Panc1 (cell line): ENCODE measurements around the gene FAM163B. TPM values are rescaled to one million over a fixed set of nuclear protein-coding genes. Genes with fewer than 3 reads are reported as not detected.

Source experiments
- ATAC-seq: fragments of 200-7000 bp; cut with Tn5 transposase; 2 replicates; pipeline ENCODE4 v1.9.1; 2020; ENCODE audit warnings: mild to moderate bottlenecking, moderate library complexity
- BruUV-seq: library from RNA; stranded (reverse); fragments of 400-500 nt; replicated peaks from 2 replicates; lab custom pipeline; 2021; lab: Mats Ljungman, UMichigan
- CTCF ChIA-PET: fragments of 300-600 bp; sonication (Branson Sonifier 250); formaldehyde crosslinking; loops from one replicate; lab custom pipeline; 2022; ENCODE audit warnings: antibody characterized with exemption; lab: Charles Lee
- POLR2A ChIA-PET: fragments of 300-600 bp; sonication (Branson Sonifier 250); formaldehyde crosslinking; loops from one replicate; lab custom pipeline; 2022; ENCODE audit warnings: antibody characterized with exemption; lab: Charles Lee
- DNase-seq: peaks from one replicate; pipeline ENCODE4 v3.0.0-alpha.2; 2010; ENCODE audit warnings: low read depth, low spot score
- H3K27ac ChIP-seq: 2 replicates; pipeline ENCODE4 v1.5.1; 2011; ENCODE audit warnings: mild to moderate bottlenecking, low read length, inconsistent platforms
- H3K27me3 ChIP-seq: fragments of 200-500 bp; sonication (Bioruptor generic); 2 replicates; pipeline ENCODE4 v1.6.0; 2014; ENCODE audit warnings: low read length, inconsistent platforms; ENCODE audit not compliant: control insufficient read depth, insufficient read depth
- H3K36me3 ChIP-seq: fragments of 200-500 bp; sonication (Bioruptor generic); 2 replicates; pipeline ENCODE4 v1.5.1; 2014; ENCODE audit warnings: inconsistent platforms, mild to moderate bottlenecking, low read length, moderate library complexity; ENCODE audit not compliant: control insufficient read depth, insufficient read depth
- H3K4me1 ChIP-seq: 2 replicates; pipeline ENCODE4 v1.5.1; 2011; ENCODE audit warnings: inconsistent platforms, mild to moderate bottlenecking, low read length, moderate library complexity; ENCODE audit not compliant: control insufficient read depth, insufficient read depth
- H3K4me3 ChIP-seq, 2 experiments: 2 replicates each; pipeline ENCODE4 v1.5.1; 2011 to 2012; ENCODE audit warnings: low read depth in 2 of 2, low read length in 2 of 2, mild to moderate bottlenecking in 2 of 2, inconsistent platforms in 1 of 2, moderate library complexity in 1 of 2
- H3K9me3 ChIP-seq: fragments of 200-500 bp; sonication (Bioruptor generic); 2 replicates; pipeline ENCODE4 v1.5.1; 2014; ENCODE audit warnings: low read depth, mild to moderate bottlenecking, inconsistent platforms, low read length, moderate library complexity; ENCODE audit not compliant: control insufficient read depth, insufficient read depth
- CTCF ChIP-seq: fragments of 450-650 bp; IDR thresholded peaks from 2 replicates; pipeline ENCODE4 v1.5.1; 2017; ENCODE audit warnings: mild to moderate bottlenecking
- POLR2AphosphoS5 ChIP-seq: IDR thresholded peaks from 2 replicates; pipeline ENCODE4 v1.6.1; 2012; ENCODE audit warnings: mild to moderate bottlenecking, low read depth, low read length, moderate library complexity
- SIN3A ChIP-seq: IDR thresholded peaks from 2 replicates; pipeline ENCODE4 v1.6.1; 2012; ENCODE audit warnings: low read depth, mild to moderate bottlenecking, low read length, moderate library complexity, borderline replicate concordance; ENCODE audit not compliant: insufficient read depth
- TCF7L2 ChIP-seq: IDR thresholded peaks from 2 replicates; pipeline ENCODE4 v1.6.1; 2011; ENCODE audit warnings: mild to moderate bottlenecking, low read depth, low read length, inconsistent platforms
- in situ Hi-C: cut with HindIII; loops from 2 replicates; pipeline ENCODE4 v1.10.0; 2016; ENCODE audit warnings: low sequenced_read_pairs, low pct_unique_long_range_greater_than_20kb
- intact Hi-C: fragments of 100-400 bp; cut with micrococcal nuclease; formaldehyde crosslinking; loops from one replicate; pipeline ENCODE4 v1.10.0; 2022; ENCODE audit not compliant: unreplicated experiment
- total RNA-seq: library from RNA; stranded (reverse); gene quantifications from one replicate; pipeline ENCODE4 v1.2.1, GENCODE V29; 2021; ENCODE audit not compliant: unreplicated experiment
- TF ChIP-seq, protein P1 (sequence below), 2 experiments: IDR thresholded peaks; 2 replicates each; pipeline ENCODE4 v1.6.1; 2011 to 2012; ENCODE audit warnings: low read depth in 2 of 2, control low read depth in 1 of 2, low read length in 1 of 2, mild to moderate bottlenecking in 1 of 2, moderate library complexity in 1 of 2; ENCODE audit not compliant: insufficient read depth in 1 of 2

The FAM163B gene
- total RNA-seq, 1 experiment from 2014 or later: not detected

DNA sequence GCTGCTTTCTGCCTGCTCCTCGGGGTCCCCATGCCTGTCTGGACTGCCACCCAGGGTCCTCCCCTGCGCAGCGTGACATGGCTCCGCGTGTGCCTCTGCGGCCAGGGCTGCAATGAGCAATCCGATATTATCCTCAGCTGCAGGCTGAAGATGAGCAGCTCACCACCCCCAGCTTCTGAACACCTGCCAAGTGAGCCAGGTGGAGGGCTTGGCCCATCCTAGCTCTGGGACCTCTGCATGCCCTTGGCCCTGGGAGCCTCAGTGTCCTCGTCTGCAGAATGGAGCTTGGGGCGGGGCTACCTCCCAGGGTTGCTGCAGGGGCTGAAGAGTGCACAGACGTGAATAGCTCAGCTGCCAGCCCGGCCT, 80.3 kb downstream of the FAM163B start:
- no peak overlapping the region for H3K4me3 ChIP-seq
- no peak for DNase-seq
- ATAC-seq: no peak
- BruUV-seq: no TSS peak
- H3K27ac ChIP-seq: no peak overlapping the region
- intact Hi-C loops (no loop called here), in situ Hi-C loops (no loop called here)
- no peaks in the 10 kb centered on the region for H3K27me3 ChIP-seq
- H3K9me3 ChIP-seq: no peaks in the 10 kb centered on the region
- no peaks in the 10 kb centered on the region for H3K36me3 ChIP-seq
- POLR2A ChIA-PET: no interaction called here
- H3K4me1 ChIP-seq: no peaks in the 10 kb centered on the region; the same call in 1 of the 2 replicates
- TF ChIP-seq TCF7L2: no peak
- CTCF ChIA-PET: no interaction called here

DNA sequence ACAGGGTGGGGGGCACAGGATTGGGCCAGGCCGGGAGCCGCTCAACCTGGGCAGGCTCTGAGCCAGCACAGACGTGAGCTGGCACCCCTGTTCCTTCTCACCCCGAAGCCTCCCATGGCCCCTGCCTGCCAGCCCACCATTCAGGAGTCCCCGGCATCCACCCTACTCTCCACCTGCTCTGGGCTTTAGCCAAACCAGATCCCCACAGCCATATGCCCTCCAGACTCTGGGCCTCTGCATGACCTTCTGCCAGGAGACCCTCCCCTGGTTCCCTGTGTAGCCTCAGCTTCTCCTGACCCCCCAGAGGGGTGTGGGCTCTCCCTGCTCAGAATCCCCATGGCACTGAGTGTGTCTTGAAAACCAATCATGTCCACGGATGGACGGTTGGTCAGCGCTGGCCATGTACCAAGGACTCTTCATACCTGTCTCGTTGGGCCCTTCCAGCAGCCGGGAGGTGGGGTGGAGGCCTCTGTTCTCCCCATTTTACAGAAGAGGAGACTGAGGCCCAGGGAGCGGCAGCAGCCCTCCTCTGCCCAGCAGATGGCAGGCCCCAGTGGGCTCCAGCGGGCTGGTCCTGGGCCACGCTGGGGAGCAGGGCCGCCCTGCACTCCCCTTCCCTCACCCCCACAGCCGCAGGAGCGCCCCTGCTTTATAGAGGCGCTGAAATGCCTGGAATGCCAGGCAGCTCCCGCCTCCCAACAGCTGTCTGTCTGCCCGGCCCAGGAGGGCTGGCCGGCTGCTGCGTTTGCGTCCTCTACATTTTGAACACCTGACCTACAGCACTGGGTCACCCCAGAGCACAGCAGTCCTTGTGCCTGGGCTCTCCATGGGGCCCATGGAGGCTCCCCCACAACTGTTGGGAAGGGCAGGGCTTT, 81.0 kb downstream of the FAM163B start:
- H3K4me1 ChIP-seq: no peaks in the 10 kb centered on the region; the same call in 1 of the 2 replicates
- H3K4me3 ChIP-seq: no peak overlapping the region
- no peaks in the 10 kb centered on the region for H3K36me3 ChIP-seq
- no TSS peak for BruUV-seq
- H3K27me3 ChIP-seq: no peaks in the 10 kb centered on the region
- no peak overlapping the region for H3K27ac ChIP-seq
- intact Hi-C loops (no loop called here), in situ Hi-C loops (no loop called here)
- TF ChIP-seq POLR2AphosphoS5 (no peak), SIN3A (no peak), TCF7L2 (no peak), CTCF (no peak)
- TF ChIP-seq, protein P1, sequence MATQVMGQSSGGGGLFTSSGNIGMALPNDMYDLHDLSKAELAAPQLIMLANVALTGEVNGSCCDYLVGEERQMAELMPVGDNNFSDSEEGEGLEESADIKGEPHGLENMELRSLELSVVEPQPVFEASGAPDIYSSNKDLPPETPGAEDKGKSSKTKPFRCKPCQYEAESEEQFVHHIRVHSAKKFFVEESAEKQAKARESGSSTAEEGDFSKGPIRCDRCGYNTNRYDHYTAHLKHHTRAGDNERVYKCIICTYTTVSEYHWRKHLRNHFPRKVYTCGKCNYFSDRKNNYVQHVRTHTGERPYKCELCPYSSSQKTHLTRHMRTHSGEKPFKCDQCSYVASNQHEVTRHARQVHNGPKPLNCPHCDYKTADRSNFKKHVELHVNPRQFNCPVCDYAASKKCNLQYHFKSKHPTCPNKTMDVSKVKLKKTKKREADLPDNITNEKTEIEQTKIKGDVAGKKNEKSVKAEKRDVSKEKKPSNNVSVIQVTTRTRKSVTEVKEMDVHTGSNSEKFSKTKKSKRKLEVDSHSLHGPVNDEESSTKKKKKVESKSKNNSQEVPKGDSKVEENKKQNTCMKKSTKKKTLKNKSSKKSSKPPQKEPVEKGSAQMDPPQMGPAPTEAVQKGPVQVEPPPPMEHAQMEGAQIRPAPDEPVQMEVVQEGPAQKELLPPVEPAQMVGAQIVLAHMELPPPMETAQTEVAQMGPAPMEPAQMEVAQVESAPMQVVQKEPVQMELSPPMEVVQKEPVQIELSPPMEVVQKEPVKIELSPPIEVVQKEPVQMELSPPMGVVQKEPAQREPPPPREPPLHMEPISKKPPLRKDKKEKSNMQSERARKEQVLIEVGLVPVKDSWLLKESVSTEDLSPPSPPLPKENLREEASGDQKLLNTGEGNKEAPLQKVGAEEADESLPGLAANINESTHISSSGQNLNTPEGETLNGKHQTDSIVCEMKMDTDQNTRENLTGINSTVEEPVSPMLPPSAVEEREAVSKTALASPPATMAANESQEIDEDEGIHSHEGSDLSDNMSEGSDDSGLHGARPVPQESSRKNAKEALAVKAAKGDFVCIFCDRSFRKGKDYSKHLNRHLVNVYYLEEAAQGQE (IDR thresholded peaks at IDR 0.05; ENCODE audit: insufficient read depth in 1 of 2, low read depth in 2 of 2, low read length in 1 of 2): no peak
- ChIA-PET CTCF (no interaction called here), POLR2A (no interaction called here)
- no peak for ATAC-seq
- DNase-seq: no peak
- no peaks in the 10 kb centered on the region for H3K9me3 ChIP-seq

DNA sequence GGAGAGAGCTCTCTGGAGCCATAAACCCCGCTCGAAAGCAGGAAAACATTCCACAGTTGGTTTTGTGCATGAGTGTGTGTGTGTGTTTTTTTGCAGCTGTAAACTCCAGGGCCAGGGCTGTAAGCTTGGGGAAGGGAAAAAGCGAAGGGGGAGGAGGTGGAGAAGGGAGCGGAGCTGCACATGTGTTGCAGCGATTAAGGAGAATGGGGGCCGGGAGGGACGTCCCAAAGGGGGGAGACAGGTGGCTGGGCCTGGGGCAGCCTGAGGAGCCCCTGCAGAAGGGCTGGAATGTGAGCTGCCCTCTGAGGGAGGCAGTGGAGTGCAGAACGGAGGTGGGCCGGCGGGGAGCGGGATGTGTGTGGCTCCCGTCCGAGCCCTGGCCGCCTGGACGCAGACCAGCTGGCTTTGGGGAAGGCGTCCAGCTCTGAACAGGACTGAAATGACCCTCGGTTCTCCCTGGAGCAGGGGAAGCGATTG, 81.7 kb downstream of the FAM163B start:
- POLR2A ChIA-PET: no interaction called here
- no TSS peak for BruUV-seq
- no peak overlapping the region for H3K27ac ChIP-seq
- intact Hi-C loops: no loop called here
- no peaks in the 10 kb centered on the region; the same call in 1 of the 2 replicates for H3K4me1 ChIP-seq
- no peak for ATAC-seq
- H3K27me3 ChIP-seq: no peaks in the 10 kb centered on the region
- no peak for DNase-seq
- H3K36me3 ChIP-seq: no peaks in the 10 kb centered on the region
- no peak overlapping the region for H3K4me3 ChIP-seq
- in situ Hi-C loops: no loop called here
- TF ChIP-seq SIN3A (no peak), CTCF (no peak), TCF7L2 (no peak), POLR2AphosphoS5 (no peak)
- TF ChIP-seq, protein P1 (IDR thresholded peaks at IDR 0.05; ENCODE audit: insufficient read depth in 1 of 2, low read depth in 2 of 2, low read length in 1 of 2): no peak
- CTCF ChIA-PET: interaction anchor here (0.7 kb wide), 1 partner anchor 497 kb away, joined by 4 read pairs; no protein-coding TSS in a partner anchor
- H3K9me3 ChIP-seq: no peaks in the 10 kb centered on the region
